Measurements from ENCODE around the gene CTDP1.

CTDP1 gene

GRCh38 chr18:79715280-79715679 is 35.7 kb downstream of the CTDP1 start:
- ATAC-seq = no peak
- TF ChIP-seq RARB (CRISPR knock-in tag; IDR thresholded peaks at IDR 0.05) (no peak), ZFP30 (CRISPR knock-in tag; IDR thresholded peaks at IDR 0.05) (no peak), PPARA (CRISPR knock-in tag; IDR thresholded peaks at IDR 0.05; ENCODE audit: borderline replicate concordance) (no peak), ZNF70 (CRISPR knock-in tag; IDR thresholded peaks at IDR 0.05) (no peak), CSRNP3 (CRISPR knock-in tag; IDR thresholded peaks at IDR 0.05) (no peak), TCF4 (CRISPR knock-in tag; IDR thresholded peaks at IDR 0.05; ENCODE audit: borderline replicate concordance) (no peak), SNAI2 (CRISPR knock-in tag; IDR thresholded peaks at IDR 0.05) (no peak), OSR1 (CRISPR knock-in tag; IDR thresholded peaks at IDR 0.05) (no peak), ZC3H10 (CRISPR knock-in tag; IDR thresholded peaks at IDR 0.05) (no peak), ARNTL (CRISPR knock-in tag; IDR thresholded peaks at IDR 0.05; ENCODE audit: borderline replicate concordance, low read depth) (no peak), ZNF8 (CRISPR knock-in tag; IDR thresholded peaks at IDR 0.05) (no peak), PATZ1 (CRISPR knock-in tag; IDR thresholded peaks at IDR 0.05; ENCODE audit: borderline replicate concordance) (no peak)
- TF ChIP-seq, protein P1, sequence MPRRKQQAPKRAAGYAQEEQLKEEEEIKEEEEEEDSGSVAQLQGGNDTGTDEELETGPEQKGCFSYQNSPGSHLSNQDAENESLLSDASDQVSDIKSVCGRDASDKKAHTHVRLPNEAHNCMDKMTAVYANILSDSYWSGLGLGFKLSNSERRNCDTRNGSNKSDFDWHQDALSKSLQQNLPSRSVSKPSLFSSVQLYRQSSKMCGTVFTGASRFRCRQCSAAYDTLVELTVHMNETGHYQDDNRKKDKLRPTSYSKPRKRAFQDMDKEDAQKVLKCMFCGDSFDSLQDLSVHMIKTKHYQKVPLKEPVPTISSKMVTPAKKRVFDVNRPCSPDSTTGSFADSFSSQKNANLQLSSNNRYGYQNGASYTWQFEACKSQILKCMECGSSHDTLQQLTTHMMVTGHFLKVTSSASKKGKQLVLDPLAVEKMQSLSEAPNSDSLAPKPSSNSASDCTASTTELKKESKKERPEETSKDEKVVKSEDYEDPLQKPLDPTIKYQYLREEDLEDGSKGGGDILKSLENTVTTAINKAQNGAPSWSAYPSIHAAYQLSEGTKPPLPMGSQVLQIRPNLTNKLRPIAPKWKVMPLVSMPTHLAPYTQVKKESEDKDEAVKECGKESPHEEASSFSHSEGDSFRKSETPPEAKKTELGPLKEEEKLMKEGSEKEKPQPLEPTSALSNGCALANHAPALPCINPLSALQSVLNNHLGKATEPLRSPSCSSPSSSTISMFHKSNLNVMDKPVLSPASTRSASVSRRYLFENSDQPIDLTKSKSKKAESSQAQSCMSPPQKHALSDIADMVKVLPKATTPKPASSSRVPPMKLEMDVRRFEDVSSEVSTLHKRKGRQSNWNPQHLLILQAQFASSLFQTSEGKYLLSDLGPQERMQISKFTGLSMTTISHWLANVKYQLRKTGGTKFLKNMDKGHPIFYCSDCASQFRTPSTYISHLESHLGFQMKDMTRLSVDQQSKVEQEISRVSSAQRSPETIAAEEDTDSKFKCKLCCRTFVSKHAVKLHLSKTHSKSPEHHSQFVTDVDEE (CRISPR knock-in tag; IDR thresholded peaks at IDR 0.05) = no peak

DNA sequence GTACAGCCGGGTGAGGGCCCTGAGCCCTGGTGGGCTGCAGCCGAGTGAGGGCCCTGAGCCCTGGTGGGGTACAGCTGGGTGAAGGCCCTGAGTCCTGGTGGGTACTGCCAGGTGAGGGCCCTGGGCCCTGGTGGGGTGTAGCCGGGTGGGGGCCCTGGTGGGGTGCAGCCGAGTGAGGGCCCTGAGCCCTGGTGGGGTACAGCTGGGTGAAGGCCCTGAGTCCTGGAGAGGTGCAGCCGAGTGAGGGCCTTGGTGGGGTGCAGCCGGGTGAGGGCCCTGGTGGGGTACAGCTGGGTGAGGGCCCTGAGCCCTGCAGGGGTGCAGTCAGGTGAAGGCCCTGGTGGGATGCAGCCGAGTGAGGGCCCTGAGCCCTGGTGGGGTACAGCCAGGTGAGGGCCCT is 37.5 kb downstream of the CTDP1 start:
- TF ChIP-seq ZNF70 (CRISPR knock-in tag; IDR thresholded peaks at IDR 0.05) = no peak
- no peak for TF ChIP-seq CREB5 (CRISPR knock-in tag; IDR thresholded peaks at IDR 0.05; ENCODE audit: low read depth)
- no peak for TF ChIP-seq ZC3H10 (CRISPR knock-in tag; IDR thresholded peaks at IDR 0.05)
- TF ChIP-seq GLIS3 (CRISPR knock-in tag; IDR thresholded peaks at IDR 0.05) = no peak
- TF ChIP-seq ZNF8 (CRISPR knock-in tag; IDR thresholded peaks at IDR 0.05) = no peak
- TF ChIP-seq PATZ1 (CRISPR knock-in tag; IDR thresholded peaks at IDR 0.05; ENCODE audit: borderline replicate concordance) = no peak
- TF ChIP-seq, protein P2, sequence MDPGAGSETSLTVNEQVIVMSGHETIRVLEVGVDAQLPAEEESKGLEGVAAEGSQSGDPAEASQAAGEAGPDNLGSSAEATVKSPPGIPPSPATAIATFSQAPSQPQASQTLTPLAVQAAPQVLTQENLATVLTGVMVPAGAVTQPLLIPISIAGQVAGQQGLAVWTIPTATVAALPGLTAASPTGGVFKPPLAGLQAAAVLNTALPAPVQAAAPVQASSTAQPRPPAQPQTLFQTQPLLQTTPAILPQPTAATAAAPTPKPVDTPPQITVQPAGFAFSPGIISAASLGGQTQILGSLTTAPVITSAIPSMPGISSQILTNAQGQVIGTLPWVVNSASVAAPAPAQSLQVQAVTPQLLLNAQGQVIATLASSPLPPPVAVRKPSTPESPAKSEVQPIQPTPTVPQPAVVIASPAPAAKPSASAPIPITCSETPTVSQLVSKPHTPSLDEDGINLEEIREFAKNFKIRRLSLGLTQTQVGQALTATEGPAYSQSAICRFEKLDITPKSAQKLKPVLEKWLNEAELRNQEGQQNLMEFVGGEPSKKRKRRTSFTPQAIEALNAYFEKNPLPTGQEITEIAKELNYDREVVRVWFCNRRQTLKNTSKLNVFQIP (CRISPR knock-in tag; IDR thresholded peaks at IDR 0.05; ENCODE audit: borderline replicate concordance, low read depth) = no peak
- no peak for TF ChIP-seq ARNTL (CRISPR knock-in tag; IDR thresholded peaks at IDR 0.05; ENCODE audit: borderline replicate concordance, low read depth)
- TF ChIP-seq BACH2 (CRISPR knock-in tag; IDR thresholded peaks at IDR 0.05; ENCODE audit: borderline replicate concordance) = no peak
- TF ChIP-seq ZNF565 (CRISPR knock-in tag; conservative IDR thresholded peaks at IDR 0.05; ENCODE audit: low read depth) = no peak
- no peak for TF ChIP-seq TCF4 (CRISPR knock-in tag; IDR thresholded peaks at IDR 0.05; ENCODE audit: borderline replicate concordance)
- TF ChIP-seq CSRNP3 (CRISPR knock-in tag; IDR thresholded peaks at IDR 0.05) = no peak
- no peak for TF ChIP-seq RARB (CRISPR knock-in tag; IDR thresholded peaks at IDR 0.05)
- TF ChIP-seq SNAI2 (CRISPR knock-in tag; IDR thresholded peaks at IDR 0.05) = no peak
- TF ChIP-seq ESRRG (CRISPR knock-in tag; IDR thresholded peaks at IDR 0.05) = no peak
- no peak for TF ChIP-seq TOX (CRISPR knock-in tag; IDR thresholded peaks at IDR 0.05; ENCODE audit: borderline replicate concordance)
- no peak for TF ChIP-seq PPARA (CRISPR knock-in tag; IDR thresholded peaks at IDR 0.05; ENCODE audit: borderline replicate concordance)
- no peak for ATAC-seq
